Prostate gland (tissue), 2 donors: Measurements from ENCODE around the gene UGT2A2.

Experiments used
- POLR2A ChIP-seq: fragments of 450-650 bp; IDR thresholded peaks from one replicate; pipeline ENCODE4 v1.6.1; 2016; ENCODE audit warnings: antibody characterized with exemption, mild to moderate bottlenecking
- POLR2AphosphoS5 ChIP-seq: sonication (generic); formaldehyde crosslinking; IDR thresholded peaks from one replicate; pipeline ENCODE4 v1.6.1; 2017; ENCODE audit warnings: antibody characterized with exemption
- TF ChIP-seq, protein P1 (sequence below), 4 experiments: fragments of 200-600 bp in 2 of 4; fragments of 450-650 bp in 2 of 4; sonication (generic) in 2 of 4; IDR thresholded peaks; 1 replicate in 3 of 4; 2 replicates in 1 of 4; pipeline ENCODE4 v1.5.1; 2016 to 2019; ENCODE audit warnings: antibody characterized with exemption in 4 of 4, mild to moderate bottlenecking in 2 of 4, moderate library complexity in 2 of 4

DNA sequence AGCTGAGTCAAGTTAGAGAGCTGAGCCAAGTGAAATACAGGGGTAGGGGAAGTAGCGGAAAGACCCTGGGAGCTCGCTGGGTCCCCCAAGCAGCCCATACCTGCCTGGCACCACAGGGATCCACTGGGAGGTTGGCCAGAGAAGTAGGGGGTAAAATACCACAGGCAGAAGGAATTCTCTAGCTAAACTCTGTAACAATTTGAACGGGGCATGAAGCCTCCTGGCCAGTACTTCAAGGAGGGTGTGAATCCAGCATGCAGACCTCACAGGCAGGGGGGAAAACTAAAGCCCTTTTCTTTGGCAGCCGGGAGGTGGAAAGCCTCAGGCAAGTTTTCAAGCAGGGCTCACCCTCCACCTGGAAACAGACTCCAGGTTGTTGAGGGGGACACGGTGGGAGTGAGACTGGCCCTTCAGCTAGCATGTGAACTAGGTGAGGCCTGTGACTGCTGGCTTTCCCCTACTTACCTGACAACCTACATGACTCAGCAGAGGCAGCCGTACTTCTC, 17.3 kb upstream of the UGT2A2 start:
- TF ChIP-seq POLR2A (no peak), POLR2AphosphoS5 (no peak)
- TF ChIP-seq, protein P1, sequence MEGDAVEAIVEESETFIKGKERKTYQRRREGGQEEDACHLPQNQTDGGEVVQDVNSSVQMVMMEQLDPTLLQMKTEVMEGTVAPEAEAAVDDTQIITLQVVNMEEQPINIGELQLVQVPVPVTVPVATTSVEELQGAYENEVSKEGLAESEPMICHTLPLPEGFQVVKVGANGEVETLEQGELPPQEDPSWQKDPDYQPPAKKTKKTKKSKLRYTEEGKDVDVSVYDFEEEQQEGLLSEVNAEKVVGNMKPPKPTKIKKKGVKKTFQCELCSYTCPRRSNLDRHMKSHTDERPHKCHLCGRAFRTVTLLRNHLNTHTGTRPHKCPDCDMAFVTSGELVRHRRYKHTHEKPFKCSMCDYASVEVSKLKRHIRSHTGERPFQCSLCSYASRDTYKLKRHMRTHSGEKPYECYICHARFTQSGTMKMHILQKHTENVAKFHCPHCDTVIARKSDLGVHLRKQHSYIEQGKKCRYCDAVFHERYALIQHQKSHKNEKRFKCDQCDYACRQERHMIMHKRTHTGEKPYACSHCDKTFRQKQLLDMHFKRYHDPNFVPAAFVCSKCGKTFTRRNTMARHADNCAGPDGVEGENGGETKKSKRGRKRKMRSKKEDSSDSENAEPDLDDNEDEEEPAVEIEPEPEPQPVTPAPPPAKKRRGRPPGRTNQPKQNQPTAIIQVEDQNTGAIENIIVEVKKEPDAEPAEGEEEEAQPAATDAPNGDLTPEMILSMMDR (IDR thresholded peaks at IDR 0.05) = no peak
